ENCODE measurements around the gene TSPAN1.
"Not testable (repeated sequence)": the region's sequence is repeated elsewhere in the genome, so short reads cannot be mapped to it uniquely, and the experiment has no call there.

The TSPAN1 gene

GRCh38 chr1:46220808-46221207 is 45.9 kb downstream of the TSPAN1 start:
- DNase-seq: no peak

DNA sequence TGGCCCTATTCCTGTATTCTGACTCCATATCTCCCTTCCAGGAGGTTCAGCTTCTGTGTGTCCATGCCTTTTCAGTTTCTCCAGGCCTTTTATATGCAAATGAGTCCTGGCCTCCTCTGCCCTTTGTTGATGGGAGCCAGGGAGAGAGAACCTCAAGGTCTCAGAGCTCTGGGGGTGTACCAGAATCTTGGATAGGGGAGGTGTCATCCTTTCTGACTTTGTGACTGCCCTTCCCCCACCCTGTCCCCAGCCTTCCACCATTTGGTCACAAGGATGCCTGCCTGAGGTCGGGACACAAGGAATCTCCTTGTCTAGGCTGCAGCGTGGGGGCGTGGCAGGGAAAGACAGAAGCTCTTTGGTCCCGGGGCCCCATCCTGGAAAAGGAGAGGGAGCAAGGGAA is 46.9 kb downstream of the TSPAN1 start:
- DNase-seq: no peak

GRCh38 chr1:46223055-46223454 is 48.2 kb downstream of the TSPAN1 start:
- DNase-seq: not testable (repeated sequence)

- DNase-seq: peak; percentile 86
Observed at GRCh38 chr1:46223472-46223943, 48.6 kb downstream of the TSPAN1 start.

DNA sequence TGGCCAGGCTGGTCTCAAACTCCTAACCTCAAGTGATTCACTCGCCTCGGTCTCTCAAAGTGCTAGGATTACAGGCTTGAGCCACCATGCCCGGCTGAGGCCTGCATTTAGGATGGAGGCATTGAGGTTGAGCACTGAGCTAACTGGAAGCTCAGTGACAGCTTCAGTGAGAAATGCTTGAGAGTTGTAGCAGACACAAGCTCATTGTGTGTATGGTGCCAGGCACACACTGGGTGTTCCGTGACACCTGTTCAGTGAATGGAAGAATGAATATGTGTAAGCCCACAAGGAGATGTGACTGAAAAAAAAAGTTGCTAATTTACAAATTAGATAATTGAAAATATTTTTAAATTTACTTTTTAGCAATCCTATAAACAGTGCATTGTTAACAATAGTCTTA is 50.1 kb downstream of the TSPAN1 start:
- no peak for DNase-seq

DNA sequence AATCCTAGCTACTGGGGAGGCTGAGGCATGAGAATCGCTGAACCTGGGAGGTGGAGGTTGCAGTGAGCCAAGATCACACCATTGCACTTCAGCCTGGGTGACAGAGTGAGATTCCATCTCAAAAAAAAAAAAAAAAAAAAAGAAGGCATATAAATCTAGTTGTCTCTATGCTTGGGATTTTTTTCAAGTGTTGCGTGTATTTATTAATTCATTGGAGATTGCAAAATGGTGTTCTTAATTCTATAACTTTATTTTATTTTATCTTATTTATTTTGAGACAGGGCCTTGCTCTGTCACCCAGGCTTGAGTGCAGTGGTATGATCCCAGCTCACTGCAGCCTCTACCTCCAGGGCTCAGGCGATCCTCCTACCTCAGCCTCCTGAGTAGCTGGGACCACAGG is 56.3 kb downstream of the TSPAN1 start:
- not testable (repeated sequence) for DNase-seq
